GM19328 (cell line): Measurements from ENCODE around the gene HAUS3.
"Not testable (repeated sequence)": the region's sequence is repeated elsewhere in the genome, so short reads cannot be mapped to it uniquely, and the experiment has no call there.

Source experiments
- ATAC-seq: cut with Tn5 transposase; IDR thresholded peaks from one replicate; pipeline ENCODE4 v1.9.1; 2021; ENCODE audit warnings: mild to moderate bottlenecking, moderate library complexity; ENCODE audit not compliant: unreplicated experiment

HAUS3 gene

GRCh38 chr4:2222838-2223237 lies 19.1 kb downstream of the HAUS3 start:
- no peak for ATAC-seq

GRCh38 chr4:2221378-2221777 lies 20.5 kb downstream of the HAUS3 start:
- not testable (repeated sequence) for ATAC-seq

GRCh38 chr4:2220016-2220630 lies 21.8 kb downstream of the HAUS3 start:
- no peak for ATAC-seq

- ATAC-seq, result no peak
Observed at GRCh38 chr4:2219233-2219760, 22.6 kb downstream of the HAUS3 start.

- no peak for ATAC-seq
Observed at GRCh38 chr4:2218436-2218835, 23.5 kb downstream of the HAUS3 start.

GRCh38 chr4:2217726-2218125 lies 24.2 kb downstream of the HAUS3 start:
- ATAC-seq, result no peak

GRCh38 chr4:2212831-2213230 lies 29.1 kb downstream of the HAUS3 start:
- no peak for ATAC-seq

GRCh38 chr4:2202789-2203188 lies 39.1 kb downstream of the HAUS3 start:
- ATAC-seq, result not testable (repeated sequence)

- ATAC-seq, result no peak
Observed at GRCh38 chr4:2194496-2194895, 47.4 kb downstream of the HAUS3 start.

GRCh38 chr4:2193326-2193725 lies 48.6 kb downstream of the HAUS3 start:
- ATAC-seq, result no peak

GRCh38 chr4:2186865-2187172 lies 55.1 kb downstream of the HAUS3 start:
- no peak for ATAC-seq

- no peak for ATAC-seq
Observed at GRCh38 chr4:2186133-2186864, 55.6 kb downstream of the HAUS3 start.

- ATAC-seq, result no peak
Observed at GRCh38 chr4:2183394-2183793, 58.5 kb downstream of the HAUS3 start.

GRCh38 chr4:2182994-2183393 lies 58.9 kb downstream of the HAUS3 start:
- ATAC-seq, result no peak

- no peak for ATAC-seq
Observed at GRCh38 chr4:2180410-2180809, 61.5 kb downstream of the HAUS3 start.

- ATAC-seq, result no peak
Observed at GRCh38 chr4:2179717-2180116, 62.2 kb downstream of the HAUS3 start.

- ATAC-seq, result no peak
Observed at GRCh38 chr4:2178986-2179385, 62.9 kb downstream of the HAUS3 start.
